PFSK-1 (cell line): ENCODE data around the gene STN1.

Experiments used
- FOXP2 ChIP-seq: optimal IDR thresholded peaks from 2 replicates; pipeline ENCODE3; 2011; ENCODE audit warnings: borderline replicate concordance, control low read depth, inconsistent platforms; ENCODE audit not compliant: insufficient read depth; ENCODE audit errors: extremely low read length, extremely low read depth
- POLR2AphosphoS5 ChIP-seq: IDR thresholded peaks from 2 replicates; pipeline ENCODE4 v1.6.1; 2012; ENCODE audit warnings: low read depth, mild to moderate bottlenecking, control low read depth, low read length, moderate library complexity
- REST ChIP-seq, 2 experiments: IDR thresholded peaks; 2 replicates each; pipeline versions ENCODE4 v1.6.1 to v1.8.0; 2011 to 2012; ENCODE audit warnings: low read depth in 2 of 2, low read length in 2 of 2, control low read depth in 1 of 2, inconsistent platforms in 1 of 2, mild to moderate bottlenecking in 1 of 2, moderate library complexity in 1 of 2; ENCODE audit not compliant: insufficient read depth in 1 of 2
- SIN3A ChIP-seq: IDR thresholded peaks from 2 replicates; pipeline ENCODE4 v1.6.1; 2012; ENCODE audit warnings: mild to moderate bottlenecking, low read length, moderate library complexity, borderline replicate concordance; ENCODE audit not compliant: insufficient read depth
- TAF1 ChIP-seq: IDR thresholded peaks from 2 replicates; pipeline ENCODE4 v1.6.1; 2012; ENCODE audit warnings: low read length, control low read depth, borderline replicate concordance; ENCODE audit not compliant: insufficient read depth

- TF ChIP-seq SIN3A (no peak), REST (IDR thresholded peaks at IDR 0.05; ENCODE audit: insufficient read depth in 1 of 2, low read depth in 2 of 2, low read length in 2 of 2) (no peak), FOXP2 (no peak), POLR2AphosphoS5 (no peak), TAF1 (no peak)
These were observed 1.7 kb downstream of the STN1 start for GRCh38 chr10:103916254-103916653.
